Measurements from ENCODE around the gene CUL4B. TPM values are rescaled to one million over a fixed set of nuclear protein-coding genes. Genes with fewer than 3 reads are reported as not detected.

CUL4B gene
- total and polyA plus RNA-seq, 10 of the 15 experiments (the other 5 are each of a cell fraction or from before 2014, with no cell fraction given): 11.0 to 37.3 (median 24.4) TPM

DNA sequence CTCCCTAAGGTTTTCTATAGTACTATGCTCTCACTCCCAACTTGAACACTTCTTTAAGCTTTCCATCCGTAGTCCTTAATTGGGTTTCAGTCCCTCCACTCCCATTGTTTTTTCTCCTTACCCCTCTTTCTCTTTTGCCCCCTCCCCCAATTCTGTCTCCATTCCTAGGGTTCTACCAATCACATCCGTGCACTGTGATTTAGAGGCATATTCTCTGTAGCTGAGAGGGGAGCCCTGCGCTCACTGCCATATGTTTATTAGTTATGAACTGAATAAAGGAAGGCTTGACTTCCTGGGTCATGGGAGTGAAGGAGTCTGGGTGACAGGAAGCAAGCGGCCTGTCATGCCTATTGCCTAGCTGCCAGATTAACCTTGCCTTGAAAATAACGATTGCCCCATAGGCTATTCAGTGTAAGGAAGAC is 43.6 kb upstream of the CUL4B start (continued):
- TF ChIP-seq ATF2 (IDR thresholded peaks at IDR 0.05; ENCODE audit: low read length): no peak
- no peak for TF ChIP-seq MXI1 (IDR thresholded peaks at IDR 0.05; ENCODE audit: low read depth, low read length)
- TF ChIP-seq, protein P1, sequence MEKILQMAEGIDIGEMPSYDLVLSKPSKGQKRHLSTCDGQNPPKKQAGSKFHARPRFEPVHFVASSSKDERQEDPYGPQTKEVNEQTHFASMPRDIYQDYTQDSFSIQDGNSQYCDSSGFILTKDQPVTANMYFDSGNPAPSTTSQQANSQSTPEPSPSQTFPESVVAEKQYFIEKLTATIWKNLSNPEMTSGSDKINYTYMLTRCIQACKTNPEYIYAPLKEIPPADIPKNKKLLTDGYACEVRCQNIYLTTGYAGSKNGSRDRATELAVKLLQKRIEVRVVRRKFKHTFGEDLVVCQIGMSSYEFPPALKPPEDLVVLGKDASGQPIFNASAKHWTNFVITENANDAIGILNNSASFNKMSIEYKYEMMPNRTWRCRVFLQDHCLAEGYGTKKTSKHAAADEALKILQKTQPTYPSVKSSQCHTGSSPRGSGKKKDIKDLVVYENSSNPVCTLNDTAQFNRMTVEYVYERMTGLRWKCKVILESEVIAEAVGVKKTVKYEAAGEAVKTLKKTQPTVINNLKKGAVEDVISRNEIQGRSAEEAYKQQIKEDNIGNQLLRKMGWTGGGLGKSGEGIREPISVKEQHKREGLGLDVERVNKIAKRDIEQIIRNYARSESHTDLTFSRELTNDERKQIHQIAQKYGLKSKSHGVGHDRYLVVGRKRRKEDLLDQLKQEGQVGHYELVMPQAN (conservative IDR thresholded peaks at IDR 0.05): no peak
- 0 out of 2 replicates have a peak, but pooled peaks have one; percentile 36 for TF ChIP-seq SIN3A (IDR thresholded peaks at IDR 0.05; ENCODE audit: low read depth, low read length)
- TF ChIP-seq, protein P2, sequence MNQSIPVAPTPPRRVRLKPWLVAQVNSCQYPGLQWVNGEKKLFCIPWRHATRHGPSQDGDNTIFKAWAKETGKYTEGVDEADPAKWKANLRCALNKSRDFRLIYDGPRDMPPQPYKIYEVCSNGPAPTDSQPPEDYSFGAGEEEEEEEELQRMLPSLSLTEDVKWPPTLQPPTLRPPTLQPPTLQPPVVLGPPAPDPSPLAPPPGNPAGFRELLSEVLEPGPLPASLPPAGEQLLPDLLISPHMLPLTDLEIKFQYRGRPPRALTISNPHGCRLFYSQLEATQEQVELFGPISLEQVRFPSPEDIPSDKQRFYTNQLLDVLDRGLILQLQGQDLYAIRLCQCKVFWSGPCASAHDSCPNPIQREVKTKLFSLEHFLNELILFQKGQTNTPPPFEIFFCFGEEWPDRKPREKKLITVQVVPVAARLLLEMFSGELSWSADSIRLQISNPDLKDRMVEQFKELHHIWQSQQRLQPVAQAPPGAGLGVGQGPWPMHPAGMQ (IDR thresholded peaks at IDR 0.05; ENCODE audit: borderline replicate concordance): no peak
- no peak for TF ChIP-seq EED (IDR thresholded peaks at IDR 0.05; ENCODE audit: low read depth)
- no peak for TF ChIP-seq PML (IDR thresholded peaks at IDR 0.05; ENCODE audit: low read length)
- TF ChIP-seq ZNF274 (IDR thresholded peaks at IDR 0.05; ENCODE audit: insufficient read depth, insufficient read length): no peak
- TF ChIP-seq, protein P3, sequence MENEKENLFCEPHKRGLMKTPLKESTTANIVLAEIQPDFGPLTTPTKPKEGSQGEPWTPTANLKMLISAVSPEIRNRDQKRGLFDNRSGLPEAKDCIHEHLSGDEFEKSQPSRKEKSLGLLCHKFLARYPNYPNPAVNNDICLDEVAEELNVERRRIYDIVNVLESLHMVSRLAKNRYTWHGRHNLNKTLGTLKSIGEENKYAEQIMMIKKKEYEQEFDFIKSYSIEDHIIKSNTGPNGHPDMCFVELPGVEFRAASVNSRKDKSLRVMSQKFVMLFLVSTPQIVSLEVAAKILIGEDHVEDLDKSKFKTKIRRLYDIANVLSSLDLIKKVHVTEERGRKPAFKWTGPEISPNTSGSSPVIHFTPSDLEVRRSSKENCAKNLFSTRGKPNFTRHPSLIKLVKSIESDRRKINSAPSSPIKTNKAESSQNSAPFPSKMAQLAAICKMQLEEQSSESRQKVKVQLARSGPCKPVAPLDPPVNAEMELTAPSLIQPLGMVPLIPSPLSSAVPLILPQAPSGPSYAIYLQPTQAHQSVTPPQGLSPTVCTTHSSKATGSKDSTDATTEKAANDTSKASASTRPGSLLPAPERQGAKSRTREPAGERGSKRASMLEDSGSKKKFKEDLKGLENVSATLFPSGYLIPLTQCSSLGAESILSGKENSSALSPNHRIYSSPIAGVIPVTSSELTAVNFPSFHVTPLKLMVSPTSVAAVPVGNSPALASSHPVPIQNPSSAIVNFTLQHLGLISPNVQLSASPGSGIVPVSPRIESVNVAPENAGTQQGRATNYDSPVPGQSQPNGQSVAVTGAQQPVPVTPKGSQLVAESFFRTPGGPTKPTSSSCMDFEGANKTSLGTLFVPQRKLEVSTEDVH (IDR thresholded peaks at IDR 0.05; ENCODE audit: low read depth, partially characterized antibody): no peak
- no peak for TF ChIP-seq TCF3 (IDR thresholded peaks at IDR 0.05; ENCODE audit: borderline replicate concordance, insufficient read depth, low read depth, low read length)
- no peak for TF ChIP-seq ESRRA (IDR thresholded peaks at IDR 0.05; ENCODE audit: low read length)
- no peak for TF ChIP-seq POLR2AphosphoS2 (IDR thresholded peaks at IDR 0.05; ENCODE audit: low read depth, low read length)
- TF ChIP-seq, protein P4, sequence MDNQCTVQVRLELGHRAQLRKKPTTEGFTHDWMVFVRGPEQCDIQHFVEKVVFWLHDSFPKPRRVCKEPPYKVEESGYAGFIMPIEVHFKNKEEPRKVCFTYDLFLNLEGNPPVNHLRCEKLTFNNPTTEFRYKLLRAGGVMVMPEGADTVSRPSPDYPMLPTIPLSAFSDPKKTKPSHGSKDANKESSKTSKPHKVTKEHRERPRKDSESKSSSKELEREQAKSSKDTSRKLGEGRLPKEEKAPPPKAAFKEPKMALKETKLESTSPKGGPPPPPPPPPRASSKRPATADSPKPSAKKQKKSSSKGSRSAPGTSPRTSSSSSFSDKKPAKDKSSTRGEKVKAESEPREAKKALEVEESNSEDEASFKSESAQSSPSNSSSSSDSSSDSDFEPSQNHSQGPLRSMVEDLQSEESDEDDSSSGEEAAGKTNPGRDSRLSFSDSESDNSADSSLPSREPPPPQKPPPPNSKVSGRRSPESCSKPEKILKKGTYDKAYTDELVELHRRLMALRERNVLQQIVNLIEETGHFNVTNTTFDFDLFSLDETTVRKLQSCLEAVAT (IDR thresholded peaks at IDR 0.05): no peak
- no peak for TF ChIP-seq TAF1 (IDR thresholded peaks at IDR 0.05; ENCODE audit: borderline replicate concordance, low read depth, low read length)
- TF ChIP-seq BRCA1 (IDR thresholded peaks at IDR 0.05; ENCODE audit: low read depth, low read length): no peak
- no peak for TF ChIP-seq USF2 (IDR thresholded peaks at IDR 0.05; ENCODE audit: borderline replicate concordance, low read depth, low read length)
- no peak for TF ChIP-seq IRF4 (IDR thresholded peaks at IDR 0.05; ENCODE audit: low read depth, low read length)
- TF ChIP-seq CBFB (IDR thresholded peaks at IDR 0.05; ENCODE audit: low read depth): no peak
- 0 out of 2 replicates have a peak, but pooled peaks have one; percentile 58 for TF ChIP-seq GABPA (IDR thresholded peaks at IDR 0.05; ENCODE audit: low read depth)
- no peak for TF ChIP-seq ZNF24 (IDR thresholded peaks at IDR 0.05)
- no peak for TF ChIP-seq HDGF (IDR thresholded peaks at IDR 0.05)
- peak; percentile 48 for TF ChIP-seq POLR2A (IDR thresholded peaks at IDR 0.05; ENCODE audit: low read depth, low read length)
- TF ChIP-seq POU2F2 (IDR thresholded peaks at IDR 0.05; ENCODE audit: borderline replicate concordance, low read depth, low read length): no peak

Data from GM12878 (cell line).